GM19099 (cell line): ENCODE results near the gene RAB26.

Experiments used
- POLR2A ChIP-seq: IDR thresholded peaks from 3 replicates; pipeline ENCODE4 v1.6.1; 2011; ENCODE audit warnings: low read depth; ENCODE audit not compliant: insufficient read length; ENCODE audit errors: extremely low read depth

Gene RAB26

DNA sequence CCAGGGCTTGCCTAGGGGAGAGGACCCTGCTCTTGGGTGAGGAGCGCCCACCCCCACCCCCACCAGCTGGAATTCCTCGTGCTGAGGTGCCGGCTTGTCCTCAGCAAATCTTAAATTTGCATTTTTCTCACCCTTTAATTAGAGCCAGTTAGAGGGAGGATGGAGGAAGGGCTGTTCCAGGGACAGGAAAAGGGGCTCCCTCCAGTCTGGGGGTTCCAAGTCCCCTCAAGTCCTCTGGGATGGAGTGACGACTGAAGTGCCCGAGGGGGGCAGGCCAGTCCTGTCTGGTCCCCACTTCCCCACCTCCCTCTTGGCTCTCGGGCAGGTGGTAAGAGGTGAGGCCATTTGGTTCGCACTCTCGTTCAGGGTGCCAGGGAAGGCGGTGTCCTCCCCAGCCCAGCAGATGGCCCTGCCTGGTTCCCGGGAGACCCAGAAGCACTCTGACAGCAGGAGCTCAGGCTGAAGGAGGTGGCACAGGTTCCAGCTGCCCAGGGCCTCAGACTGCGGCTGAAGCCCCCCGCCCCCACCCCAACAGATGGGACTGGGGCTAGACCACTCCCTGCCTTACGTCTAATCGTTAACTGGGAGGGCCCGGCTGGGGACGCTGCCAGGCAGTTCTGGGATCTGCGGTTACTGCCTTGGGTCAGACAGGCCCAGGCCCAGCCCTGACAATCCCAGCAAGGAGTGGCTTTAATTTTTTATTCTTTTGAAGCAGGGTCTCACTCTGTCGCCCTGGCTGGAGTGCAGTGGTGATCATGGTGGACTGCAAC is 2.2 kb downstream of the RAB26 start:
- TF ChIP-seq POLR2A, result peak; percentile 30

DNA sequence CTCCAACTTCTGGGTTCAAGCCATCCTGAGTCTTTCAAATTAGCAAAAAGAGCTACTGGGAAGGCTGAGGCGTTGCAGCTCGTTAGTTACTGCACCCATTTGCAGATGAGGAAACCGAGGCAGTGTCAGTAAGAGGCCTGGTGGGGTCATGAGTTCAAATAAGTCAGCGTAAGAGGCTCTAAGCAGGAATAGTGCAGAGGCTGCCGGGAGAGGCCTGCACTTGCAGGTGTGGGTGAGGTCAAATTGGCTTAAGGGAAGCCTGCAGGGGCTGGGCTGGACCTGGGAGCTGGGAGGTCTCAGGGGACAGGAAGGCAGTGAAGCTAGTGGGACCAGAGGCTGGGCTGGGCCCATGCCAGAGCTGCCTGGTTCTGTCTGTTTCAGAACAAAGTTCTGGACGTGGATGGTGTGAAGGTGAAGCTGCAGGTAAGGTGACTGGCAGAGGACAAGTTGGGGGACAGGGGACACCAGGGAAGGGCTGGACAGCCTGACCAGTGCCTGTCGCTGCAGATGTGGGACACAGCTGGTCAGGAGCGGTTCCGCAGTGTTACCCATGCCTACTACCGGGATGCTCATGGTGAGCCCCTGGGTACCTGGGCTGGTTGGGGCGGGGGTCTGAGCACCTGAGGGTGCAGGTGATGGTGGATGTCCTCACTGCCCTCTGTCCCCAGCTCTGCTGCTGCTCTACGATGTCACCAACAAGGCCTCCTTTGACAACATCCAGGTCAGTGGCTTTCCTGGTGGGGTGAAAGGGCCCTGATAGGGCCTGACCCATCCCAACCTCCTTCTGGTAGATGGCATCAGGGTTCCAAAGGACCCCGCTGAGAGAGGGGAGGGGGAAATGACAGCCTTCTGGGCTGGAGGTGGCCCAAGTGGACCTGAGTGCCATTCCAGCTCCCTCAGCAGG is 3.0 kb downstream of the RAB26 start:
- TF ChIP-seq POLR2A, result peak; percentile 55

DNA sequence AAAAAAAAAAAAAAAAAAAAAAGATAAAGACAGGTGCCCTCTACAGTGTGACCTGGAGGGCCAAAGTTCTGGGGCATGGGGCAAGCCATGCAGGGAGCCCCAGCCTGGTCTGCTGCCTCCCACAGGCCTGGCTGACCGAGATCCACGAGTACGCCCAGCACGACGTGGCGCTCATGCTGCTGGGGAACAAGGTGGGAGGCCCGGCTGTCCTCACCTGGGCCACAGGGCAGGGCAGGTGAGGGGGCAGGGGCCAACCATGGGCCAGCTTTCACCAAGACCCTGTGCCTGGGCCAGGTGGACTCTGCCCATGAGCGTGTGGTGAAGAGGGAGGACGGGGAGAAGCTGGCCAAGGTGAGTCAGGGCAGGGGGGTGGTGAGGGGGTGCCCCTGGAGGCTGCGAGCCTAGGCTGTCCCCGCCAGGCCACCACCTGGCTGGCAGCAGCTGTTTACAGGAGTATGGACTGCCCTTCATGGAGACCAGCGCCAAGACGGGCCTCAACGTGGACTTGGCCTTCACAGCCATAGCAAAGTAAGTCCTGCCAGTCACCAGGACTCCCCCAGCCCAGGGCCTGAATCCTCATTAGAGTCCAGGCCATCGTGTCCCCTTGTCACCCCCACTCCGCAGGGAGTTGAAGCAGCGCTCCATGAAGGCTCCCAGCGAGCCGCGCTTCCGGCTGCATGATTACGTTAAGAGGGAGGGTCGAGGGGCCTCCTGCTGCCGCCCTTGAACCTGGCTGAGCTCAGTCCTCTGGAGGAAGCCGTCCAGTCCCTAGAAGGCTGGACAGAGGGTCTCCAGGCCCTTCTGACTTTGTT is 4.5 kb downstream of the RAB26 start:
- TF ChIP-seq POLR2A, result peak; percentile 63

DNA sequence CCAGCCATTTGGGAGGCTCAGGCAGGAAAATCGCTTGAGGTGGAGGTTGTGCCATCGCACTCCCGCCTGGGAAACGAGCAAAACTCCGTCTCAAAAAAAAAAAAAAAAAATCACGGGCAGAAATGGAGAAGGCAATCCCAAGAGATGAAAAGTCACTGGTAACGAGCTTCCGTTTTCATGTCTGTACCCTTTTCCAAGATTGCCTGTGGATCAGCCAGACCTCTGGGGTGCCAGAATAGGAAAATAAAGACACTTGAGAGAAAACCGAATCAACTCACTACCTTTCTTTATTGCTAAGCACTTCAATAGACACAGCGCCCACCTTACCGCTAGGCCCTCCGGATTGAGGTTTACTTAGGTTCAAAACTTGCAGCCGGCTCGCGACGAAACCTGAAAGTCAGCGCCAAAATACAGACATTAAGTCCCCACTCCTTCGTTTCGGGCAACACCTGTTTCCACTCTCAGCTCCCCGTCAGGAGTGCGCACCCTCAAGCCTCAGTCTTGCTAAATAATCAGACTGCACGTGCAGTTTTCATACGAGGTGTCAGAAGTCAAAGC is 6.2 kb downstream of the RAB26 start:
- TF ChIP-seq POLR2A, result no peak

DNA sequence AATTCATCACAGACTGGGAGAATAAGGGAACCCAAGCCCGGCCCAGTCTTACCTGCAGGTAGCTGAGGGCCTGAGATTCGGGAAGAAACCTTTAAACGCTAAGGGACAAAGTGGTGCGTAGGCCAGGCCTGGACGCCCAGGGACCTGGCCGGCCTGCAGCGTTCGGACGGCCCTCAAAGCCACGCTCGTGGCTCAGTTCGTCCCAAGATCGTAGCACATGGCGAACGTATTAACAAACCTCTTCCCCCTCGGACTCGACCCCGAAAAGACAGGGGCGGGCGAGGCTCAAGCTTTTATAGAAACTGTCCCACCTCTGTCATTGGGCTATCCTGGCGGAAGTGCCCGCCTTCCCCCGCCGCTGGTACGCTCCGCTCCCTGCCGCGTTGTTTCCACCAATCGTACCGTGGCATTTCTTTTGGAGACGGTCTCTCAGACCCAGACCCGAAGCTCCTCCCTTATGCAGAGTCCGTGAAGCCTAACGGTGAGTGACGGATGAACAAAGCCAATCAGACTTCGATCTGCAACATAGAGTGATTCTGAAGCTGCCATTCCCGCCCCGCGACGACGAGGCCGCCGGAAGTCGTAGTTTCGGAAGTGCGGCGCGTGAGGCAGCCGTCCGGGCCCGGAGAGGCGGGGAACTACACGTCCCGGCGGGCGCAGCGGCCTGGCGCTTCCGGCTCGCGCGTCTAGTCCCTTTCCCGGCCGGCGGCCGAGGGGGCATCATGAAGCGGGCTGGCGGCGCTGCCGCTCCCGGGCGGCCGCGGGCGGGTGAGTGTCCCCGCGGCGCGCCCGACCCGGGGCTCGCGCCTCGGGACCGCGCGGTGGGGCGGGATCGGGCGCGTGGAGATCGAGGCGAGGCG is 6.9 kb downstream of the RAB26 start, which contains the start of gene TRAF7:
Gene TRAF7 (plus strand): TSS at position 692 of the 860 bp plus-strand sequence. CDS start 8,139 bp downstream, outside the sequence.
- TF ChIP-seq POLR2A, result peak; percentile 100

DNA sequence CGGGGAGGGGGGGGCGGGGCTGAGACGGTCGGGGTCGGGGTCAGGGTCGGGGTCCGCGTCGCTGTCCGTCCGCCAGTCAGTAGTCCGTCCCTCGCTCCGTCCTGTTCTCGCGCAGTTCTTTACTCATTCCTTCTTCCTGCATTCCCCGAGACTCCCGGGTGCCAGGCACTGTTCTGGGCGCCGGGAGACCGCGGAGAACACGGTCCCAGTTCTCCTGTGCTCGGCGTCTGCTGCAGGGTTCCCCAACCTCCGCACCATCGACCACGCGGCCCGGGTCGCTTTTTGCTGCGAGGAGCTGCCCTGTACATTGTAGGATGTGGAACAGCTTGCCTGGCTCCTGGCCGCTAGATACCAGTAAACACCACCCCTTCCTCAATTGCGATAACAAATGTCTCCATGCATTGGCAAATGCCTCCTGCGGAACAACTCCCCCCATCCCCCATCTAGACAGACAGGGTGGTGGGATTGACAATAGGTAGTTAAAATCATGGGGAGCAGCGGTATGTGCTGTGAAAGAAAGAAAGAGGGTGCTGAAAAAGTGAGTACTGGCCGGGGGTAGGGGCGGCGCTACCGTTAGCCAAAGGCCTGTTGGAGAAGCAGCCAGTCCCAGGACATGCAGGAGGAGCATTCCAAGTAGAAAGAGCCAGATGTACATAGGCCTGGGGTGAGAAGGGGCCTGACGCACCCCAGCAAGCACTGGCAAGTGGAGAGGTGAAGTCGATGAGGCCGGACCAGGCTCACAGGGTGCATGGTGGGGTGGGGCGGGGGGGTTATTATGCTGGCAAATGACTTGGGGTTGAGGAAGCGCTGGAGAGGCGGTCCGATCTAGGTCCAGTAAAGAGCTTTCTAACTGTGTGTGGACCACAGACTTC is 7.8 kb downstream of the RAB26 start:
- no peak for TF ChIP-seq POLR2A

DNA sequence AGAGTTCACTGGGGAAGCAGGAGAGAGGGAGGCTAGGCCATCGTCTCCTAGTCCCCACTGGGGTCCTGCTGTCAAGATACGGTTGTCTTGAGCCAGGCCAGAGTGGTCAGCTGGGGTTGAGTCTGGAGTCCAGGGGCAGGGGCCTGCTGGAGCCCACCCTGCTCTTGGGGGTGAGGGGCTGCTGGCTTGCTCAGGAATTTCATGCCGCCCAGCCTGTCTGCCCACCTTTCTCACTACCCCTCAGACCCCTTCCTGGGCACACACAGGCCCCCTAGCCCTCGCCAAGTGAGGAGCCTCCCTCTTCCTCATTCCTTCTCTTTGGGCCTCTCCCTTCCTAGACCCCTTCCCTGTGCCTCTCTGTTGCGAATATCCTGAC is 8.4 kb downstream of the RAB26 start:
- no peak for TF ChIP-seq POLR2A

DNA sequence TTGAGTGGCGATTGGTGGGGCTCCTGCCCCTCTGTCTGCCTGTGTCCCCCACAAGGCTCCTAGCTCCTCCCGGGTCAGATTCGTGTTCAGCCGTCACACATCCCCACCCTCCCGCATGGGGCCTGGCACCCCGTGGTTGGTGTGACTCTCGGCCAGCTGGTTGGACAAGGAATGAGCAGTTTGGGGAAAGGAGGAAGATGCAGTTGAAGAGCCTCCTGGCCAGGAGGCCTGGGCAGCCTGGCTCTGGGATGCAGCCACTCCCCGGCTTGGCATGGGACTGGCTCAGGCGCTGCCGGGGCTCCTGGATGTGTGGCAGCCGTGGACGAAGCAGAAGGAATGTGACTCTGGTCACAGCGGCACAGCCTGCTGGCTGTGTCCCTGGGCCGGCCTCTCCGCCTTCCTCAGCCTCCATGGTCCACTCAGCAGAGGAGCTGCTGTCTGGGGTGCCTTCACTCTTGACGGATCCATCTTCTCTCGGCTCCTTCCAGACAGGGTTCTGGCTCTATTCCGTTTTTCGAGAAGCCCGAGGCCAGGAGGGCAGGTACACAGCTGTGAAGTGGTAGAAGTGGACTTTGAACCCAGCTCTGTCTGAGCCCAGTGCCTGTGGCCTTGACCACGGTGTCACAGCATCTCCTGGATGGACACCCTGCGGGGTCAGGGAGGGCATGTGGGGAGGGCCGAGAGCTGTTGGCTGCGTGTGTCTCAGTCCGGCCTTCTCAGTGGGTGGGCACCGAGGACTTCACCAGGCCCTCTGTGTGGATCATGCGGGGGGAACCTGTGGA is 9.2 kb downstream of the RAB26 start:
- TF ChIP-seq POLR2A, result no peak

DNA sequence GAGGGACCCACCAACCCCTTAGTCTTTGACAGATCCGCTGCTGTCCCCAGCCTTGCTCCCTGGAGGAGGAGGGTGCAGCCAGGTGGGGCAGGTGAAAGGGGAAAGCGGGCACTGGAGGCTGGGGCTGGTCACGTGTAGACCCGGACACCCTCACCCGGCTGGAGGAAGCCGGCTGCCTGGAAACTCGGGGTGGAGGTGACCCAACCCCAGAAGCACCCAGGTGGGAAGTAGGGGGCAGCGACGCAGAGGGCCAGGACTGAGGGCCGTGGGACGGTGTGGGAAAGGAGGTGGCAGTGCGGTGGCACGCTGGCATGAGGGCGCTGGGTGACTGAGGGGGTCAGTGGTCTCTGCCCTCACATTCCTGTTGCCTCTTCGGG is 9.8 kb downstream of the RAB26 start:
- TF ChIP-seq POLR2A, result no peak

DNA sequence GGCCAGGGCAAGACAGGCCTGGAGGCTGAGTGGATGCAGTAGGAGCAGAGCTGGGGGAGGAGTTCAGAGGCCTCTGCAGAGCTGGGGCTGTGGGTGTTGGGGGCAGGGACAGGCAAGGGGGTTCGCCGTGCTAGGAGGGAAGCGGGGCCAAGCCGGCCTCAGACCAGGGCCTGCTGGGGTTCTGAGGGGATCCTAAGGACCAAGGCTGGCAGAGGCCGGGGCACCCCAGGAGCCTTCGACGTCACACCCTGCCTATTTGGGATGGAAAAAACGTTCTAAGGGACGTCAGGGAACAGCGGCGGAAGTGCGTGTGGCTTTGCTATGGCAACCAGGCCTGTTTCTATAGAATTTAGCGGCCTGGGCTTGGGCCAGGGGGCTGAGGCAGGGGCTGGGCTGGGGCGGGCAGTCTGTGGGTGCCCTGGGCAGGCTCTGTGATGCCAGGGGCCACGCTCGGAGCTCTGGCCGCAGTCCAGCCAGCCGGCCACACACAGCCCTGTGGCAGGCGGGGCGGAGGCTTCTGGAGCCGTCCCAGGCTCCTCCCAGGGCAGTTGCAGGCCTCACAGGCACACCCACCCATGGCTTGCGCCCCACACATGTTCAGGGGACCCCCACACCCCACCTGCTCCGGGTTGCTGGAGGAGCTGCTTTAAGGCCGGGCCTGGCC is 10.9 kb downstream of the RAB26 start:
- TF ChIP-seq POLR2A, result no peak

DNA sequence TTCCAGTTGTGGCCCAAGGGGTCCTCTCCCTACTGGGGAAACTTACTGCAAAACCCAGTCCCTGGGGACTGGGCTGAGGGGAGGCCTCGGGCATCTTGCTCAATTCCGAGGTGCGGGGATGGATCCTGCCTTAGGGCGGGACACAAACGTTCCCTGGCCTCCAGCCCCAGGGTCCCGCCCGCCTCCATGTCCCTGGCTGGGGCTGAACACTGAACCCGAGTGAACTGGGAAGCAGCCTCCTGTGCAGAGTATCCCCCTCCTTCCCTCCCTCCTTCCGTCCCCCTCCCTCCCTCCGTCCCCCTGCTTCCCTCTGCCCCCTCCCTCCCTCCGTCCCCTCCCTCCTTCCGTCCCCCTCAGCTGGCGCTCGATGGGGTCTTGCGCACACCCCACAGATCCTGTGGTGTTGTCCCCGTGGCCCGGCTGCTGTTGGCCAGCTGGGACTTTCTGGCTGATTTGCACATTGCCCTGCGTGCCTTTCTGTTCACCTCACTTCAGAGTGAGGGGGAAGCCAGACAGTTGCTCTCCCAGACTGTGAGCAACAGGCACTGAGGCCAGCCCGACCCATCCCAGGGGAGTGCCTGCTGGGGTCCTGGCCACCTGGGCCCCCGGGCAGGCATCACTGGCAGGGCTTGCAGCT is 12.6 kb downstream of the RAB26 start:
- TF ChIP-seq POLR2A, result peak; percentile 31
